Measurements from ENCODE around the gene RANBP6. TPM values are rescaled to one million over a fixed set of nuclear protein-coding genes. Genes with fewer than 3 reads are reported as not detected.
A peak's percentile ranks its signal among the peaks of the same experiment; 100 is the strongest.

The RANBP6 gene
- total and polyA plus RNA-seq, 2 donors (not counting 1 experiment from before 2014, with no cell fraction given): 14.2 to 24.9 TPM

- DNase-seq (ENCODE audit: low read depth in 2 of 2): peak; percentile 99 to 100
- Histone ChIP-seq H2AFZ (ENCODE audit: low read length) (peak overlapping the region; percentile 37), H3K27ac (ENCODE audit: insufficient read depth, low read length) (peak overlapping the region; percentile 76), H3K4me2 (ENCODE audit: extremely low read depth, insufficient read depth, low read length) (peak overlapping the region; percentile 59), H3K9me3 (ENCODE audit: control insufficient read depth, insufficient read depth, low read depth, low read length) (no peaks in the 10 kb centered on the region), H3K36me3 (ENCODE audit: control insufficient read depth, insufficient read depth, low read length) (no peaks in the 10 kb centered on the region), H3K9ac (ENCODE audit: insufficient read depth, low read length) (peak overlapping the region; percentile 85), H3K27me3 (ENCODE audit: control insufficient read depth, insufficient read depth, low read length) (no peaks in the 10 kb centered on the region), H3K4me1 (ENCODE audit: control insufficient read depth, extremely low read depth, insufficient read depth, low read length) (peaks cover 5% of the 10 kb centered on the region), H4K20me1 (ENCODE audit: control insufficient read depth, extremely low read depth, insufficient read depth, low read length) (peaks cover 2% of the 10 kb centered on the region), H3K79me2 (ENCODE audit: control insufficient read depth, insufficient read depth, low read length) (peaks cover 44% of the 10 kb centered on the region), H3K4me3 (replicated peaks in 1 of 4; ENCODE audit: control extremely low read depth in 1 of 4, insufficient read depth in 1 of 4, low read depth in 3 of 4, low read length in 4 of 4) (peak overlapping the region; percentile 79 to 84 (median 82))
- no peak for TF ChIP-seq EZH2 (IDR thresholded peaks at IDR 0.05; ENCODE audit: low read length, missing control alignments)
- no peak for TF ChIP-seq CTCF (conservative IDR thresholded peaks at IDR 0.05 in 1 of 2, IDR thresholded peaks at IDR 0.05 in 1 of 2; ENCODE audit: low read depth in 1 of 2, low read length in 2 of 2)
Observed at GRCh38 chr9:6008169-6008979, 7.0 kb downstream of the RANBP6 start.

GRCh38 chr9:6007770-6008168 lies 7.7 kb downstream of the RANBP6 start:
- peaks cover 5% of the 10 kb centered on the region for H3K4me1 ChIP-seq (ENCODE audit: control insufficient read depth, extremely low read depth, insufficient read depth, low read length)
- H3K27ac ChIP-seq (ENCODE audit: insufficient read depth, low read length): peak overlapping the region; percentile 76

More at GRCh38 chr9:6007770-6008168, 7.7 kb downstream of the RANBP6 start:
- H3K9me3 ChIP-seq (ENCODE audit: control insufficient read depth, insufficient read depth, low read depth, low read length): no peaks in the 10 kb centered on the region
- peak overlapping the region; percentile 94 for H3K4me2 ChIP-seq (ENCODE audit: extremely low read depth, insufficient read depth, low read length)
- peak; percentile 56 to 63 for DNase-seq (ENCODE audit: low read depth in 2 of 2)
- no peaks in the 10 kb centered on the region for H3K27me3 ChIP-seq (ENCODE audit: control insufficient read depth, insufficient read depth, low read length)
- peaks cover 2% of the 10 kb centered on the region for H4K20me1 ChIP-seq (ENCODE audit: control insufficient read depth, extremely low read depth, insufficient read depth, low read length)
- H3K79me2 ChIP-seq (ENCODE audit: control insufficient read depth, insufficient read depth, low read length): peaks cover 45% of the 10 kb centered on the region
- H2AFZ ChIP-seq (ENCODE audit: low read length): peak overlapping the region; percentile 54
- TF ChIP-seq CTCF (conservative IDR thresholded peaks at IDR 0.05 in 1 of 2, IDR thresholded peaks at IDR 0.05 in 1 of 2; ENCODE audit: low read depth in 1 of 2, low read length in 2 of 2) (no peak), EZH2 (IDR thresholded peaks at IDR 0.05; ENCODE audit: low read length, missing control alignments) (no peak)
- peak overlapping the region; percentile 85 for H3K9ac ChIP-seq (ENCODE audit: insufficient read depth, low read length)
- no peaks in the 10 kb centered on the region for H3K36me3 ChIP-seq (ENCODE audit: control insufficient read depth, insufficient read depth, low read length)
- peak overlapping the region; percentile 79 to 89 (median 84) for H3K4me3 ChIP-seq (replicated peaks in 1 of 4; ENCODE audit: control extremely low read depth in 1 of 4, insufficient read depth in 1 of 4, low read depth in 3 of 4, low read length in 4 of 4)
